ENCODE data around the gene JAZF1. TPM values are rescaled to one million over a fixed set of nuclear protein-coding genes. Genes with fewer than 3 reads are reported as not detected.

JAZF1 gene
- total RNA-seq, 1 experiment from 2014 or later = 14.2 TPM

GRCh38 chr7:28046035-28046434 is 134.6 kb downstream of the JAZF1 start:
- Mint-ChIP-seq H3K27ac (ENCODE audit: low read depth, unreplicated experiment) (no peak overlapping the region), H3K4me1 (ENCODE audit: insufficient read depth, unreplicated experiment) (peaks cover 7% of the 10 kb centered on the region), H3K9me3 (ENCODE audit: unreplicated experiment) (no peaks in the 10 kb centered on the region), H3K36me3 (ENCODE audit: insufficient read depth, unreplicated experiment) (peaks cover 10% of the 10 kb centered on the region), H3K27me3 (ENCODE audit: insufficient read depth, unreplicated experiment) (no peaks in the 10 kb centered on the region), H3K4me3 (ENCODE audit: unreplicated experiment) (no peak overlapping the region)
- intact Hi-C loops (cut with micrococcal nuclease) = no loop called here
- CTCF ChIA-PET = interaction anchor here (1.1 kb wide), 1 partner anchor 52 kb away, joined by 3 read pairs; no protein-coding TSS in a partner anchor
- DNase-seq (ENCODE audit: unreplicated experiment) = no peak
- TF ChIP-seq, protein P1, sequence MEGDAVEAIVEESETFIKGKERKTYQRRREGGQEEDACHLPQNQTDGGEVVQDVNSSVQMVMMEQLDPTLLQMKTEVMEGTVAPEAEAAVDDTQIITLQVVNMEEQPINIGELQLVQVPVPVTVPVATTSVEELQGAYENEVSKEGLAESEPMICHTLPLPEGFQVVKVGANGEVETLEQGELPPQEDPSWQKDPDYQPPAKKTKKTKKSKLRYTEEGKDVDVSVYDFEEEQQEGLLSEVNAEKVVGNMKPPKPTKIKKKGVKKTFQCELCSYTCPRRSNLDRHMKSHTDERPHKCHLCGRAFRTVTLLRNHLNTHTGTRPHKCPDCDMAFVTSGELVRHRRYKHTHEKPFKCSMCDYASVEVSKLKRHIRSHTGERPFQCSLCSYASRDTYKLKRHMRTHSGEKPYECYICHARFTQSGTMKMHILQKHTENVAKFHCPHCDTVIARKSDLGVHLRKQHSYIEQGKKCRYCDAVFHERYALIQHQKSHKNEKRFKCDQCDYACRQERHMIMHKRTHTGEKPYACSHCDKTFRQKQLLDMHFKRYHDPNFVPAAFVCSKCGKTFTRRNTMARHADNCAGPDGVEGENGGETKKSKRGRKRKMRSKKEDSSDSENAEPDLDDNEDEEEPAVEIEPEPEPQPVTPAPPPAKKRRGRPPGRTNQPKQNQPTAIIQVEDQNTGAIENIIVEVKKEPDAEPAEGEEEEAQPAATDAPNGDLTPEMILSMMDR (IDR thresholded peaks at IDR 0.05; ENCODE audit: unreplicated experiment) = no peak
- no TSS peak for BruUV-seq (replicated peaks)
- POLR2A ChIA-PET = interaction anchor here (0.6 kb wide), 1 partner anchor 15 kb away, joined by 3 read pairs; no protein-coding TSS in a partner anchor

DNA sequence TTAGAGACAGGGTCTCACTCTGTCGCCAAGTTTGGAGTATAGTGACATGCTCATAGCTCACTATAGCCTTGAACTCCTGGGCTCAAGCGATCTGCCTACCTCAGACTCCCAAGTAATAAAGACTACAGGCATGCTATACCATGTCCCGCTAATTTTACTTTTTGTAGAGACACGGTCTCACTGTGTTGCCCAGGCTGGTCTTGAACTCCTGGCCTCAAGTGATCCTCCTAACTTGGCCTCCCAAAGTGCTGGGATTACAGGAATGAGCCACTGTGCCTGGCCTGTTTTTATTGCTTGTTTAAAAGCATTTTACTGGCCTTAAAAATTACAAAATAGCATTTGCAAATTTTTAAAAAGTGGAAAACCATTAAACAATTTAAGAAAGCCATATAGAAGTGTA is 135.0 kb downstream of the JAZF1 start:
- CTCF ChIA-PET = interaction anchor here (1.1 kb wide), 1 partner anchor 52 kb away, joined by 3 read pairs; no protein-coding TSS in a partner anchor
- TF ChIP-seq, protein P1 (IDR thresholded peaks at IDR 0.05; ENCODE audit: unreplicated experiment) = no peak
- H3K9me3 Mint-ChIP-seq (ENCODE audit: unreplicated experiment) = no peaks in the 10 kb centered on the region
- peaks cover 10% of the 10 kb centered on the region for H3K36me3 Mint-ChIP-seq (ENCODE audit: insufficient read depth, unreplicated experiment)
- no peak overlapping the region for H3K27ac Mint-ChIP-seq (ENCODE audit: low read depth, unreplicated experiment)
- H3K4me3 Mint-ChIP-seq (ENCODE audit: unreplicated experiment) = no peak overlapping the region
- intact Hi-C loops (cut with micrococcal nuclease) = no loop called here
- H3K4me1 Mint-ChIP-seq (ENCODE audit: insufficient read depth, unreplicated experiment) = peaks cover 7% of the 10 kb centered on the region
- POLR2A ChIA-PET = interaction anchor here (0.6 kb wide), 1 partner anchor 16 kb away, joined by 3 read pairs; no protein-coding TSS in a partner anchor
- no peak for DNase-seq (ENCODE audit: unreplicated experiment)
- BruUV-seq (replicated peaks) = no TSS peak
- H3K27me3 Mint-ChIP-seq (ENCODE audit: insufficient read depth, unreplicated experiment) = no peaks in the 10 kb centered on the region

- H3K27ac Mint-ChIP-seq (ENCODE audit: low read depth, unreplicated experiment) = no peak overlapping the region
- ChIA-PET POLR2A (no interaction called here), CTCF (interaction anchor here (0.8 kb wide), 2 partner anchors 17 to 283 kb away, joined by 4 to 5 read pairs; no protein-coding TSS in a partner anchor)
- peaks cover 10% of the 10 kb centered on the region for H3K36me3 Mint-ChIP-seq (ENCODE audit: insufficient read depth, unreplicated experiment)
- no peaks in the 10 kb centered on the region for H3K9me3 Mint-ChIP-seq (ENCODE audit: unreplicated experiment)
- no TSS peak for BruUV-seq (replicated peaks)
- peaks cover 14% of the 10 kb centered on the region for H3K4me1 Mint-ChIP-seq (ENCODE audit: insufficient read depth, unreplicated experiment)
- intact Hi-C loops (cut with micrococcal nuclease) = no loop called here
- DNase-seq (ENCODE audit: unreplicated experiment) = no peak
- H3K27me3 Mint-ChIP-seq (ENCODE audit: insufficient read depth, unreplicated experiment) = no peaks in the 10 kb centered on the region
- no peak overlapping the region for H3K4me3 Mint-ChIP-seq (ENCODE audit: unreplicated experiment)
- TF ChIP-seq, protein P1 (IDR thresholded peaks at IDR 0.05; ENCODE audit: unreplicated experiment) = no peak
Observed at GRCh38 chr7:28044825-28045224, 135.8 kb downstream of the JAZF1 start.

DNA sequence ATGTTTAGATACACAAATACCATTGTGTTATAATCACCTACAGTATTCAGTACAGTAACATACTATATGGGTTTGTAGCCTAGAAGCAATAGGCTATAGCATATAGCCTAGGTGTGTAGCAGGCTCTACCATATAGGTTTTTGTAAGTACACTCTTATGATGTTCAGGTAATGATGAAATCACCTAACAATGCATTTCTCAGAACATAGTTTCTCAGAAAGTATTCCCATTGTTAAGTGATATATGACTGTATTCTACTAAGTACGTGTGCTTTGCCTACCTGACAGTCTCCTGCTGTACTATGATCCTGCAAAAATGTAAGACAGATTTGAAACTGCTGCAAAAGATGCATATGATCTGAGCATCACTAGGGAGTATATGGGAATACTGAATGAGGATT is 137.9 kb downstream of the JAZF1 start:
- CTCF ChIA-PET = interaction anchor here (0.8 kb wide), 1 partner anchor 17 kb away, joined by 3 read pairs; no protein-coding TSS in a partner anchor

More for the DNA sequence above, 137.9 kb downstream of the JAZF1 start:
- no TSS peak for BruUV-seq (replicated peaks)
- intact Hi-C loops (cut with micrococcal nuclease) = no loop called here
- H3K36me3 Mint-ChIP-seq (ENCODE audit: insufficient read depth, unreplicated experiment) = peaks cover 10% of the 10 kb centered on the region
- H3K27ac Mint-ChIP-seq (ENCODE audit: low read depth, unreplicated experiment) = no peak overlapping the region
- TF ChIP-seq, protein P1 (IDR thresholded peaks at IDR 0.05; ENCODE audit: unreplicated experiment) = no peak
- H3K4me1 Mint-ChIP-seq (ENCODE audit: insufficient read depth, unreplicated experiment) = peaks cover 22% of the 10 kb centered on the region
- H3K4me3 Mint-ChIP-seq (ENCODE audit: unreplicated experiment) = no peak overlapping the region
- H3K27me3 Mint-ChIP-seq (ENCODE audit: insufficient read depth, unreplicated experiment) = no peaks in the 10 kb centered on the region
- H3K9me3 Mint-ChIP-seq (ENCODE audit: unreplicated experiment) = no peaks in the 10 kb centered on the region
- POLR2A ChIA-PET = interaction anchor here (0.5 to 1.0 kb wide), 3 partner anchors 46 to 427 kb away, joined by 3 read pairs; no protein-coding TSS in a partner anchor
- DNase-seq (ENCODE audit: unreplicated experiment) = no peak

Measured in MCF 10A (cell line).